Right atrium auricular region (tissue), 2 donors: Measurements from ENCODE around the gene XCL1. TPM values are rescaled to one million over a fixed set of nuclear protein-coding genes. Genes with fewer than 3 reads are reported as not detected.

Source experiments
- DNase-seq: peaks from one replicate; pipeline ENCODE4 v3.0.0-alpha.2; 2019; ENCODE audit warnings: low spot score
- H3K27ac ChIP-seq, 2 donors: fragments of 200-600 bp; sonication (generic); 1 replicate in 1 of 2; 2 replicates in 1 of 2; pipeline ENCODE4 v1.5.1; 2016 to 2019
- H3K27me3 ChIP-seq, 2 donors: fragments of 200-600 bp; sonication (generic); one replicate each; pipeline versions ENCODE4 v1.5.1 to v1.6.0; 2017 to 2019
- H3K36me3 ChIP-seq: fragments of 200-600 bp; sonication (generic); one replicate; pipeline ENCODE4 v1.5.1; 2016
- H3K4me1 ChIP-seq, 2 donors: fragments of 200-600 bp; sonication (generic); one replicate each; pipeline versions ENCODE4 v1.5.1 to v1.6.0; 2017 to 2019
- H3K4me3 ChIP-seq, 2 donors: fragments of 200-600 bp; sonication (generic); 1 replicate in 1 of 2; 2 replicates in 1 of 2; pipeline ENCODE4 v1.5.1; 2017 to 2019; ENCODE audit warnings: mild to moderate bottlenecking in 1 of 2, moderate library complexity in 1 of 2
- H3K9me3 ChIP-seq, 2 donors: fragments of 200-600 bp; sonication (generic); one replicate each; pipeline ENCODE4 v1.5.1; 2019
- total RNA-seq, 2 donors: library from RNA; depleted of rRNA; stranded (reverse); fragments of >200 nt; gene quantifications; one replicate each; pipeline ENCODE4 v1.1.0, GENCODE V29; 2016
- TF ChIP-seq, protein P1 (sequence below), 2 donors: fragments of 200-600 bp; sonication (generic); IDR thresholded peaks; one replicate each; pipeline ENCODE4 v1.5.1; 2019; ENCODE audit warnings: antibody characterized with exemption in 2 of 2

XCL1 gene
- total RNA-seq, 2 donors from 2014 or later: 0.39 TPM; not detected in 1

GRCh38 chr1:168606096-168606495 is 29.7 kb downstream of the XCL1 start:
- Histone ChIP-seq H3K9me3 (no peaks in the 10 kb centered on the region), H3K36me3 (no peaks in the 10 kb centered on the region), H3K27me3 (no peaks in the 10 kb centered on the region), H3K4me3 (no peak overlapping the region), H3K4me1 (peaks cover 0 to 27% of the 10 kb centered on the region in 2 donors), H3K27ac (no peak overlapping the region)
- no peak for DNase-seq
- TF ChIP-seq, protein P1, sequence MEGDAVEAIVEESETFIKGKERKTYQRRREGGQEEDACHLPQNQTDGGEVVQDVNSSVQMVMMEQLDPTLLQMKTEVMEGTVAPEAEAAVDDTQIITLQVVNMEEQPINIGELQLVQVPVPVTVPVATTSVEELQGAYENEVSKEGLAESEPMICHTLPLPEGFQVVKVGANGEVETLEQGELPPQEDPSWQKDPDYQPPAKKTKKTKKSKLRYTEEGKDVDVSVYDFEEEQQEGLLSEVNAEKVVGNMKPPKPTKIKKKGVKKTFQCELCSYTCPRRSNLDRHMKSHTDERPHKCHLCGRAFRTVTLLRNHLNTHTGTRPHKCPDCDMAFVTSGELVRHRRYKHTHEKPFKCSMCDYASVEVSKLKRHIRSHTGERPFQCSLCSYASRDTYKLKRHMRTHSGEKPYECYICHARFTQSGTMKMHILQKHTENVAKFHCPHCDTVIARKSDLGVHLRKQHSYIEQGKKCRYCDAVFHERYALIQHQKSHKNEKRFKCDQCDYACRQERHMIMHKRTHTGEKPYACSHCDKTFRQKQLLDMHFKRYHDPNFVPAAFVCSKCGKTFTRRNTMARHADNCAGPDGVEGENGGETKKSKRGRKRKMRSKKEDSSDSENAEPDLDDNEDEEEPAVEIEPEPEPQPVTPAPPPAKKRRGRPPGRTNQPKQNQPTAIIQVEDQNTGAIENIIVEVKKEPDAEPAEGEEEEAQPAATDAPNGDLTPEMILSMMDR (IDR thresholded peaks at IDR 0.05): no peak

GRCh38 chr1:168607872-168608428 is 31.5 kb downstream of the XCL1 start:
- peak overlapping the region in 1 of 2 donors; percentile 71 for H3K27ac ChIP-seq
- no peak overlapping the region for H3K4me3 ChIP-seq
- DNase-seq: no peak
- no peaks in the 10 kb centered on the region for H3K36me3 ChIP-seq
- H3K4me1 ChIP-seq: peaks cover 0 to 29% of the 10 kb centered on the region in 2 donors
- H3K27me3 ChIP-seq: no peaks in the 10 kb centered on the region
- no peaks in the 10 kb centered on the region for H3K9me3 ChIP-seq
- TF ChIP-seq, protein P1 (IDR thresholded peaks at IDR 0.05): no peak

DNA sequence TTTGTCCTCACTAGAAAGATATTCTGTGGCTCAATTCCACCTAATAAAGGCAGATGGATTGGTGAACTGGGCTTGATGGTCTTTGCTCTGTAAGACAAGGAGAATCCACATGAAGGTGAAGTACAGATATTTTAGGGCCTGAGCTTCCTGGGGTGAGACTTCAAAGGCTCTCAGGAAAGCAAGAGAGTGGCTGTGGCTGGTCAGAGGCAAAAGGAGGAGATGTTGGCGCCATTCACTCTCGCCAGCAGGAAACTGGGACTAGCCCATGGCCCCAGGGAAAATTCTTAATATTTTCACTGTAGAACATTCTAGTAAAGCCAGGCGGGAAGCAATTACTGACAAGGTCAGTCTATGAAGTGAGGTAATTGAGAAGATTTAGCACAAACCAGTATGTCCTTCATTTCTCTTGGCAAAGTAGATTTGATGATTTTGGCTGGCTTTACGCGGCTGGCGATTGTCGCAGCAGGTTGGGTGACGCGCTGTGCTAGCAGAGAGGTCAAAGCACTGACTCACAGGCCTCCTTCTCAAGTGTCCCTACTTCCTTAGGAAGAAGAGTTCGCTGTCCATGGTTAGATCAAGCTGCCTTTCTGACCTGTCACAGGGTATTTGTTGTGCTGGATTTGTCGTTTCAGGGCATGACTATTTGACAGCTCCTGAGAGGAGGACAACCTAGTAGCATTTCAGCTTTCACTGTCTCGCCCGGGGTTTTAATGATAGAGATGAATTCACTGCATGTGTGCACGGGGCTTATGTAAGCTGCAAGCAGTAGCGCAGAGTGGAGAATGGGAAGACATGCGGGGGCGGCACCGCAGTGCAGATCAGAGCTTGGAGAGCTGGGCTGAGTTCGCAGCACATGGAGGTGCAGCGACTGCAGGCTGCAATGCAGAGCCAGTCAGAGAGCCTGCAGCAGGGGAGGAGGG is 32.7 kb downstream of the XCL1 start:
- DNase-seq: peak; percentile 87
- Histone ChIP-seq H3K27ac (peak overlapping the region; percentile 52 to 71), H3K4me1 (peaks cover 0 to 40% of the 10 kb centered on the region in 2 donors), H3K4me3 (peak overlapping the region in 1 of 2 donors; percentile 9), H3K36me3 (no peaks in the 10 kb centered on the region), H3K9me3 (no peaks in the 10 kb centered on the region), H3K27me3 (no peaks in the 10 kb centered on the region)
- TF ChIP-seq, protein P1 (IDR thresholded peaks at IDR 0.05): no peak

DNA sequence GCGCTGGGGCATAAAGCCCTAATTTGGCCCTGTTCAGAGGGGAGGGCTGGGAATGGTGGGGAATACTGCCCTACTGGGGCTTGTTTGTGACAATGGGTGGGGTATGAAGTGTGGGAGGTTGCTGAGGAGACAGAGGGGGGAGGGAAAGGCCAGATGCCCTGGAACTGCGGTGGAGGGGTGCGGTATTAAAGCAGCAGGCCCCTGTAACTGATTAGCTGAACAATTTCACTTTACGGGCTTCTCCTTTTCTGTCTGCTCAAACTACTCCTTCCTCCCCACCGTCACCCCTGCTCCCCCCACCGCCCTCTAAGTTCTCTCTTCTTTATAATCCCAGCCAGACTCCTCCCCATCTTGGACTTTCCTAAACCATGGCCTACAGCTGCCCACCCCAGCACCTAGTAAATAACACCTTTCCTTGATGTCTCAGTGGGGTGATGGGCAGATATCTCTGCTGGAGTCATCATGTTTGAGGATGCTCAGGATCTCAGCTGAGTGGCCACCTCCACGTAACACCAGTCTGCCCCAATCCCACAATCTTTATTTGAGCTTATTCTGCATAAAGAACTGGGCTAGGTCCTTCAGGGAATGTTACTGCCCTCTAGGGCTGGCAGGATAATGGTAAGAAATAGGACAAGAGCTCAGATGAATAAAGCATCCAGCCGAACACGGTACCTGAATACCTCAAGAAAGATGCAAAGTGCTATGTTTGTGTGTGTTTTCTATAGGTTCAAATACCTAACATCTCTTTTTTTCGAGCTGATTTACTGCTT is 33.5 kb downstream of the XCL1 start:
- peaks cover 0 to 43% of the 10 kb centered on the region in 2 donors for H3K4me1 ChIP-seq
- H3K27ac ChIP-seq: peak overlapping the region; percentile 52 to 71
- H3K4me3 ChIP-seq: peak overlapping the region in 1 of 2 donors; percentile 9
- DNase-seq: no peak
- H3K27me3 ChIP-seq: no peaks in the 10 kb centered on the region
- no peaks in the 10 kb centered on the region for H3K9me3 ChIP-seq
- TF ChIP-seq, protein P1 (IDR thresholded peaks at IDR 0.05): no peak
- H3K36me3 ChIP-seq: no peaks in the 10 kb centered on the region

DNA sequence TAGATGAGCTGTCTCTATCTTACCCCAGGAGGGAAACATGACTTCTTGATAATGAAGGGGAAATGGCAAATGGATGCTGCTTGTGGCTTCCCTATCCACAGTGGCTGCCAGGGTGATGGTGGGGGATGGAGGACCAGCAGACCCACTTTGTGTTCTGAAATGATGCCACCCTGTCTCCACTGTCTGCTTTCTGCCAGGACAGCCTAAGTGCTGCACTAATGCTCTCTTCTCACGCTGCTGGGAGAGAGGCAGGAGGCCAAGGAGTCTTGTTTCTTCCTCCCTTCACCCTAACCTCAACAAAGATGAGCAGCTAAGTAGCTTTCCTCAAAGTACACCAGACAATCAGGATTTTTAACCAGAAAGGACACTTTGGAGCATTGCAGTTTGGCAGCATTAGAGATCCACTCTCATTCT is 36.6 kb downstream of the XCL1 start:
- no peak for DNase-seq
- peaks cover 0 to 36% of the 10 kb centered on the region in 2 donors for H3K4me1 ChIP-seq
- no peaks in the 10 kb centered on the region for H3K27me3 ChIP-seq
- H3K4me3 ChIP-seq: no peak overlapping the region
- H3K27ac ChIP-seq: peak overlapping the region; percentile 41 to 61
- H3K36me3 ChIP-seq: no peaks in the 10 kb centered on the region
- no peaks in the 10 kb centered on the region for H3K9me3 ChIP-seq
- TF ChIP-seq, protein P1 (IDR thresholded peaks at IDR 0.05): no peak
